B cell (primary cell): ENCODE measurements around the gene MCUB. TPM values are rescaled to one million over a fixed set of nuclear protein-coding genes. Genes with fewer than 3 reads are reported as not detected.

Experiments used
- ATAC-seq: fragments of 200-7000 bp; cut with Tn5 transposase; one replicate; pipeline ENCODE4 v1.10.0; 2021; ENCODE audit warnings: low read depth, mild to moderate bottlenecking, moderate number of reproducible peaks, moderate library complexity
- CTCF ChIA-PET: fragments of 350-600 bp; sonication (Branson Sonifier 250); formaldehyde crosslinking; loops from one replicate; lab custom pipeline; 2021; ENCODE audit warnings: antibody characterized with exemption, inconsistent platforms; lab: Charles Lee
- POLR2A ChIA-PET: fragments of 350-600 bp; sonication (Branson Sonifier 250); formaldehyde crosslinking; loops from one replicate; lab custom pipeline; 2021; ENCODE audit warnings: antibody characterized with exemption; lab: Charles Lee
- DNase-seq: peaks from one replicate; pipeline ENCODE4 v3.0.0; 2013
- H2AFZ ChIP-seq: 2 replicates; pipeline ENCODE4 v1.6.1; 2012; ENCODE audit warnings: mild to moderate bottlenecking, low read depth, low read length; ENCODE audit not compliant: insufficient read depth, poor library complexity, severe bottlenecking
- H3K27ac ChIP-seq, 2 donors: 1 replicate in 1 of 2; 2 replicates in 1 of 2; pipeline ENCODE4 v1.5.1; 2012 to 2013; ENCODE audit warnings: low read length in 2 of 2, mild to moderate bottlenecking in 2 of 2, moderate library complexity in 1 of 2
- H3K27me3 ChIP-seq, 4 experiments: fragments of 200-600 bp in 1 of 4; sonication (generic) in 1 of 4; replicated peaks in 1 of 4; 1 replicate in 2 of 4; 2 replicates in 2 of 4; pipeline versions ENCODE4 v1.6.1 to v1.7.0; 2013 to 2016; ENCODE audit warnings: low read length in 3 of 4, mild to moderate bottlenecking in 2 of 4, mixed read lengths in 1 of 4, moderate library complexity in 1 of 4; ENCODE audit not compliant: insufficient read depth in 4 of 4, control insufficient read depth in 3 of 4; ENCODE audit errors: control extremely low read depth in 1 of 4
- H3K36me3 ChIP-seq, 2 experiments: replicated peaks in 1 of 2; 1 replicate in 1 of 2; 2 replicates in 1 of 2; pipeline versions ENCODE4 v1.6.1 to v1.7.1; 2013; ENCODE audit warnings: low read length in 1 of 2; ENCODE audit not compliant: insufficient read depth in 2 of 2, control insufficient read depth in 1 of 2; ENCODE audit errors: control extremely low read depth in 1 of 2, extremely low read depth in 1 of 2
- H3K4me1 ChIP-seq, 2 donors: fragments of 200-600 bp in 1 of 2; sonication (generic) in 1 of 2; 1 replicate in 1 of 2; 2 replicates in 1 of 2; pipeline versions ENCODE4 v1.5.1 to v1.6.1; 2013 to 2017; ENCODE audit warnings: low read length in 2 of 2; ENCODE audit not compliant: control insufficient read depth in 2 of 2, insufficient read depth in 2 of 2
- H3K4me2 ChIP-seq: replicated peaks from 2 replicates; pipeline ENCODE3; 2012; ENCODE audit warnings: mild to moderate bottlenecking, low read depth, low read length; ENCODE audit not compliant: poor library complexity, severe bottlenecking
- H3K4me3 ChIP-seq, 5 experiments: fragments of 200-600 bp in 1 of 5; sonication (generic) in 1 of 5; 1 replicate in 3 of 5; 2 replicates in 2 of 5; pipeline versions ENCODE4 v1.5.1 to v1.7.0; 2011 to 2016; ENCODE audit warnings: low read length in 4 of 5, mild to moderate bottlenecking in 4 of 5, low read depth in 2 of 5, control low read depth in 1 of 5, moderate library complexity in 1 of 5; ENCODE audit not compliant: insufficient read depth in 1 of 5; ENCODE audit errors: control extremely low read depth in 1 of 5, extremely low read depth in 1 of 5
- H3K79me2 ChIP-seq: fragments of 200-600 bp; sonication (generic); one replicate; pipeline ENCODE4 v1.6.0; 2016; ENCODE audit warnings: low read length; ENCODE audit not compliant: control insufficient read depth, insufficient read depth
- H3K9ac ChIP-seq: fragments of 200-600 bp; sonication (generic); 2 replicates; pipeline ENCODE4 v1.6.1; 2017; ENCODE audit warnings: mild to moderate bottlenecking, low read length, moderate library complexity
- H3K9me3 ChIP-seq, 3 donors: one replicate each; pipeline versions ENCODE4 v1.6.1 to v1.7.1; 2013; ENCODE audit warnings: low read length in 2 of 3; ENCODE audit not compliant: control insufficient read depth in 2 of 3, insufficient read depth in 1 of 3; ENCODE audit errors: control extremely low read depth in 1 of 3
- H4K20me1 ChIP-seq: 2 replicates; pipeline ENCODE4 v1.6.0; 2012; ENCODE audit warnings: mild to moderate bottlenecking, low read length; ENCODE audit not compliant: insufficient read depth, control insufficient read depth, poor library complexity, severe bottlenecking
- H3K27ac Mint-ChIP-seq: one replicate; pipeline ENCODE4 v1.8.0; 2021; ENCODE audit warnings: mixed read lengths
- H3K27me3 Mint-ChIP-seq: one replicate; pipeline ENCODE4 v1.8.0; 2021; ENCODE audit warnings: mixed read lengths
- H3K4me1 Mint-ChIP-seq: one replicate; pipeline ENCODE4 v1.8.0; 2021; ENCODE audit warnings: mixed read lengths
- H3K4me3 Mint-ChIP-seq: one replicate; pipeline ENCODE4 v1.8.0; 2021; ENCODE audit warnings: mixed read lengths
- H3K9me3 Mint-ChIP-seq: one replicate; pipeline ENCODE4 v1.8.0; 2022; ENCODE audit warnings: mixed read lengths; ENCODE audit not compliant: insufficient read depth
- CTCF ChIP-seq: fragments of 200-600 bp; IDR thresholded peaks from one replicate; pipeline ENCODE4 v1.8.0; 2022; ENCODE audit warnings: antibody characterized with exemption, mild to moderate bottlenecking
- EZH2 ChIP-seq: IDR thresholded peaks from 2 replicates; pipeline ENCODE4 v1.6.1; 2012; ENCODE audit warnings: borderline replicate concordance, low read depth, mild to moderate bottlenecking, moderate library complexity, low read length; ENCODE audit not compliant: insufficient read depth, poor library complexity, severe bottlenecking
- WGBS: methylation state at CpG from one replicate; pipeline ENCODE4 v1.1.5; 2013; ENCODE audit warnings: missing lambda C conversion rate; ENCODE audit not compliant: insufficient coverage; 5-methylcytosine and 5-hydroxymethylcytosine counted together
- intact Hi-C: fragments of 100-400 bp; cut with micrococcal nuclease; formaldehyde crosslinking; loops from one replicate; pipeline ENCODE4 v1.10.0; 2022
- polyA plus RNA-seq: library from polyadenylated mRNA; depleted of rRNA; stranded (reverse); fragments of >200 nt; gene quantifications from 2 replicates; pipeline ENCODE4 v1.2.3, GENCODE V29; 2012
- total RNA-seq, 2 donors: library from RNA; stranded (reverse); fragments of 120-200 nt in 1 of 2; gene quantifications; 1 replicate in 1 of 2; 2 replicates in 1 of 2; pipeline versions ENCODE4 v1.2.3 to v1.2.4, GENCODE V29; 2013 to 2022

The MCUB gene
- total and polyA plus RNA-seq, 2 donors (not counting 1 experiment from before 2014, with no cell fraction given): 59.3 to 114 TPM

GRCh38 chr4:109552237-109552636 is 7.8 kb upstream of the MCUB start:
- no peak for ATAC-seq
- WGBS: 90% methylated on average over 2 of the region's 6 CpGs
- H3K4me3 ChIP-seq: no peak overlapping the region
- H3K27ac ChIP-seq: no peak overlapping the region
- H3K27me3 ChIP-seq: no peaks in the 10 kb centered on the region
- no peak overlapping the region for H2AFZ ChIP-seq
- Mint-ChIP-seq H3K4me3 (no peak overlapping the region), H3K9me3 (peaks cover 2% of the 10 kb centered on the region), H3K27me3 (no peaks in the 10 kb centered on the region), H3K27ac (no peak overlapping the region), H3K4me1 (peaks cover 15% of the 10 kb centered on the region)
- no peak overlapping the region for H3K4me2 ChIP-seq
- no peaks in the 10 kb centered on the region for H4K20me1 ChIP-seq
- ChIA-PET POLR2A (no interaction called here), CTCF (no interaction called here)
- H3K36me3 ChIP-seq: peaks cover 0 to 4% of the 10 kb centered on the region in 2 experiments
- peaks cover 8% of the 10 kb centered on the region in 2 donors for H3K4me1 ChIP-seq
- intact Hi-C loops: no loop called here
- no peak for TF ChIP-seq EZH2
- TF ChIP-seq CTCF: no peak
- H3K79me2 ChIP-seq: no peaks in the 10 kb centered on the region
- H3K9ac ChIP-seq: no peak overlapping the region
- no peak for DNase-seq
- peaks cover 0 to 3% (median 0%) of the 10 kb centered on the region in 3 donors for H3K9me3 ChIP-seq

DNA sequence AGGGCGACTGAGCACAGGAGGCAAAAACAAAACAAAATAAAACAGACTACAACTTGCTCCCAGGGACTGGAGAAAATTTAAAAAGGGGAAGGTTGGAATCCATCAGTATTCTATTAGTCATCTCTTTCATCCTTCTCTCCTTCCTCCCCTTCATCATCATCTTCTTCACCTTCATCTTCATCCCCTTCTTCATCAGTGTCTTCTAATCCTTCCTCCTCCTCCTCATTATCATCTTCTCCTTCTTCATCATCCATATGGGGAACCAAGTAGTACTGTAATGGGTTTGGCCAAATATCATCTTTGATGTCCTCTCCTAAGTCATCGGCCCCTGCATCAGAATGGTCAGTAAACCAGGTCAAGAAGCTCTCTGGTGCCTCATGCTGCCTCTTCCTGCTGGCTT is 6.9 kb upstream of the MCUB start:
- Histone ChIP-seq H3K9me3 (peaks cover 0 to 11% (median 0%) of the 10 kb centered on the region in 3 donors), H3K79me2 (no peaks in the 10 kb centered on the region), H4K20me1 (no peaks in the 10 kb centered on the region), H3K27ac (no peak overlapping the region), H3K4me2 (no peak overlapping the region), H3K4me3 (no peak overlapping the region), H3K9ac (no peak overlapping the region), H3K27me3 (no peaks in the 10 kb centered on the region), H3K4me1 (peaks cover 6 to 7% of the 10 kb centered on the region in 2 donors), H3K36me3 (peaks cover 0 to 1% of the 10 kb centered on the region in 2 experiments), H2AFZ (no peak overlapping the region)
- Mint-ChIP-seq H3K27me3 (no peaks in the 10 kb centered on the region), H3K9me3 (peaks cover 2% of the 10 kb centered on the region), H3K27ac (no peak overlapping the region), H3K4me3 (no peak overlapping the region), H3K4me1 (peaks cover 11% of the 10 kb centered on the region)
- ChIA-PET POLR2A (no interaction called here), CTCF (no interaction called here)
- intact Hi-C loops: no loop called here
- WGBS: 100% methylated on average over 1 of the region's 2 CpGs
- TF ChIP-seq CTCF (no peak), EZH2 (no peak)
- DNase-seq (no peak), ATAC-seq (no peak)
